IPS-NIHi11 (cell line): Measurements from ENCODE around the gene WNT6.

Experiments
- DNase-seq: peaks from one replicate; pipeline ENCODE4 v3.0.0; 2012; ENCODE audit warnings: mixed read lengths, low spot score

WNT6 gene

DNA sequence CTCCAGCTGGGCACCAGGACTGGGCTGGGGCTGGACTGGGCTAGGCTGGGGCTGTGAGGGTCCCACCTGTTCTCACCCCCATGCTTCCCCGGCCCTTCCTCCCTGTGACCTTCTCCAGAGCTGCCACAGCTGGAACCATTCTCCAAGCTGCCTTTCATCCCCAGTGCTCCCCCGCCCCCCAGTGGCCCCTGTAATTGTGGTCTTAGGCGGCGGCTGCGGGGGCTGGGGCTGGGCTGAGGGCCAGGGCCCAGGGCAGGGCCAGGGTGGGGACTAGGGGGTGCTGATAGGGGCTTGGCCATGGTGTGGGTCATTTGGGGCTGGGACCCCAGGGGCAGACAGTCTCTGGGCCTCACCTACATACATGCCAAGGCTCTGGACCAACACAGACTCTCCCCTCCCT, 18.3 kb downstream of the WNT6 start:
- DNase-seq: no peak

GRCh38 chr2:218878486-218878885, 18.9 kb downstream of the WNT6 start:
- DNase-seq: no peak

GRCh38 chr2:218878926-218879761, 19.5 kb downstream of the WNT6 start:
- DNase-seq: no peak

DNA sequence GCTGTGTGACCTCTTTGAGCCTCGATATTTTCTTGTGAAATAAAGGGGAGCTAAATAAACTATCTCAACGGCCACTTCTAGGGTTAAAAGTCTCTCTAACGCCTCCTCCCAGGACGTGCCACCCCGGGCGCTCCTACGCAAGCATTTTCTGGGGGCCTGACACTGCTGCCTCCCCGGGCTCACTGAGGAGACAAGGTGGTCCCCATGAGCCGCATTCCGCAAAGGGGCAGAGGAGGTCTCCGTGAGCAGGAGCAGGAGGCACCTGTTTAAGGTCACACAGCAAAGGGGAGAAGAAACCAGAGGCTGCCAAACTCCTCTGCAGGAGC, 20.1 kb downstream of the WNT6 start:
- no peak for DNase-seq

- peak; percentile 72 for DNase-seq
These were observed 20.7 kb downstream of the WNT6 start, which contains the start of gene WNT10A for GRCh38 chr2:218880102-218880858. WNT10A (plus strand) TSS chr2:218880852; CDS start chr2:218880996, 144 bp downstream.

- DNase-seq: no peak
These were observed 21.4 kb downstream of the WNT6 start for GRCh38 chr2:218880859-218881594.

GRCh38 chr2:218881744-218882460, 22.3 kb downstream of the WNT6 start:
- DNase-seq: no peak

GRCh38 chr2:218882461-218882816, 22.8 kb downstream of the WNT6 start:
- DNase-seq: no peak

GRCh38 chr2:218882866-218883366, 23.3 kb downstream of the WNT6 start:
- no peak for DNase-seq

DNA sequence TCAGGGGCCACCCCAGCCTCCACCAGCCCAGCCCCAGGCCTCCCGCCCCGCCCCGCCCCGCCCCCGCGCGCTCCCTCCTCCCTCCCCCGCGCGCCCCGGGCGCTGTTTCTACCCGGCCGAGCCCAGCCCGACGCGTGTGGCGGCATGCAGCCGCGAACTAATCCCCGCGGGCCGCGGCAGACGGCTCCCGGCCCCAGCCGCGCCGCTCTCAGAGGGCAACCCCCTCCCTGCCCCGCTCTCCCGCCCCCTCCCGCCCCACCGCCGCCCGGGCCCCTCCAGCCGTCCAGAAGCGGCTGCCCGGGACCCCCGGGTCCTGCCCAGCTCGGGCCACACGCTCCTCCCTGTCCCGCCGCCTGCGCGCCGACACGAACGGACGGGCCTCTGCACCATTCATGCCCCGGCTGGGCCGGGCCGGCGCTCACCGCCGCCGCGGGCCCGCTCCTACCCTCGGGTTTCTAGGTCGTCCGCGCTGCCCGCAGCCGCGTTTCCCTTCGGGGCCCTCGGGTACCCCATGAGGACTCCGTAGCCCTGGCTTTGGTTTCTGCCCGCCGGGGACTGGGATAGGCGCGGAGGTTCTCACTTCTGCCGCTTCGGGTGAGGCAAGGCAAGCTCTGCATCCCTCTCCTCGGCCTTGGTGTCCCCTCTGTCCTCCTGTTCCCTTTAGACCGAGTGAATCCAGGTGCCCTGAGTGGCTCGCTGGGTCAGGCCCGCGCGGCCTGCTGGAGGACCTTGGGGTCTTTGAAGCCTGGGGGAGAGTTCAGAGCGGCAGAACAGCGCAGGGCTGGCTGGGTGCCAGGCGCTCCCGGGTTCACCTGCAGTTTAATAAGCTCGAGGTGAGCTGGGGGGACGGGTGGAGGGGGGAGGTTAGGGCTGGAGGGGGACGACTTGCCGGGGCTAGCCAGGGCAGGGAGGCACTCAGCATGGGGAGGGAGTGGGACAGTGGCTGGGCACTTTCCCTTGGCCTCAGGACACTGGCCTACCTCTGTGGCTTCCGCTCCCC, 24.2 kb downstream of the WNT6 start:
- peak; percentile 57 for DNase-seq

DNA sequence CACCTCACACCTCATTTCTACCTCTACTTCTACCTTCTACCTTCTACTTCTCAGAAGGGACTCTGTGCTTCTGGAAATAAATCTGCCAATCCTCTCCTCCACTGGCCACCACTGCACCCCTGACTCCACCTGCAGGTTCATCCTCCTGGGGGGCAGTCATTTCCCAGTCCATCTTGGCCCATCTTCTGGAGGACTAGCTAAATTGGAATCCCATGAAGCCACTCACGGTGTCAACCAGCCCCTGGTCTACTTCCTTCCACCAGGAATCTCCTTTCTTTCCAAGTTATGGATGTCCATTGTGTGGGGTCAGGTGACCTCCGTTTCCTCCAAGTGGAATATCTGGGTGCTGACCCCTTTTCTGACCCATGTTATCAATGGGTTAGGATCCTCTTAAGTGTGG, 24.9 kb downstream of the WNT6 start:
- no peak for DNase-seq

DNA sequence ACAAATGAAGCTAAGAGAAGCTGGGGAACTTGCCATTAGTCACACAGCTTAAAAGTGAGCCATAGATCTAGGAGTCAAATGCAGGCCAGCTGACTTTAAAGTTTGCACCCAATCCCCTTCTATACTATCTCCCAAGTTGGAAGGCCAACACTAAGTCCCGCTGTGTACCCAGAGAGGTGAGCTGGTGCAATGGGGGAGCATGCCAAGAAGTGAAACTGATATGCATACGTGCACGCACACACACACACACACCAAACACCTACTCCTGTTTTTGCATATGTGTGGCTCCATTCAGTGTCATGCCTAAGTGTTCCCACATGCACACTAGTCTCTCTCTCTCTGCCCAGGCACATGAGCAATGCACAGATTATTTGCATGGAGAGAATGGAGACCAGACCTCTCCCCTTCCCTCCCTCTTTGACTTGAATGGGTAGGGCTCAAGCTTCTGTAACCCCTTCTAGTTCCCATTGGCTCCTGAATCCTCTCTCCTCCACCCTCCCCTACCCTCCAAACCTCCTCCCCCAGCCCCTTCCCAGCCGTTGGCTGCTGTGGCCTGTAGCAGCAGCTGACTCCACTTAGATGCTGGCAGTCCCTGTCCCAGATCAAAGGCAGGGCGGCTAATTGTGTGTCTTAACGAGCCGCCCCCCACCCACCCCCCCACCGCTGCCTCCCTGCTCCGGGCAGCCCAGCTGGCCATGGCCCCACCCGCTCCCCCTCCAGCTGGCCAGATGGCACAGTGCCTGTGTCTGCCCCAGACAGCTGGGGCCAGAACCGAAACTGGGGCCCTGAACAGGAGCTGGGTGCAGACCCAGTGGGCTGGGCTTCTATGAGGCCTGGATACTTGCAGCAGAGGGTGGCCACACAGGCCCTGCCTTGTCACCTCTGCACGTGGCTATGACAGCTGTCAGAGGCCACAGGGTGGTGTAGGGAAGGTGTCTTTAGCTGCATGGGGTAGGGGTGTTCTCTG, 26.7 kb downstream of the WNT6 start:
- no peak for DNase-seq

- no peak for DNase-seq
These were observed 27.5 kb downstream of the WNT6 start for GRCh38 chr2:218887079-218887478.

DNA sequence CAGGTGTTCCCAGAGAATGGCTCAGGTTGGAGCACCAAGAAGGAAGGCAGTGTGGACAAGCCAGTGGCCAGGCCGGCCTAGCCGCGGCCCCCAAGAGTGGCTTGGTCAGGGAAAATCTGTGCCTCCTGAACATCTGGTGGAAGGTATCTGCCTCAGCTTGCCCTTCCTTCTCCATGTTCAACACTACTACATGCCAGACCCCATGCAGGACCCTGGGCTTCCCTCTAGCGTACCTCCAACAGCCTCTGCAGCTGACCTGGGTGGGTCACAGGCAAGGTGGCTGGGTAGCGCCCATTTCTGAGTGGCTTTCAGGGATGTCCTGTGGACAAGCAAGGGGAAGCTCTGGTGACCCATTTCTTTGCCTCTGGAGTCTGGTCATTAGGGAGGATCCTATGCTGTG, 28.7 kb downstream of the WNT6 start:
- DNase-seq: no peak

GRCh38 chr2:218889937-218890336, 30.3 kb downstream of the WNT6 start:
- no peak for DNase-seq

GRCh38 chr2:218890369-218890768, 30.8 kb downstream of the WNT6 start:
- DNase-seq: no peak

DNA sequence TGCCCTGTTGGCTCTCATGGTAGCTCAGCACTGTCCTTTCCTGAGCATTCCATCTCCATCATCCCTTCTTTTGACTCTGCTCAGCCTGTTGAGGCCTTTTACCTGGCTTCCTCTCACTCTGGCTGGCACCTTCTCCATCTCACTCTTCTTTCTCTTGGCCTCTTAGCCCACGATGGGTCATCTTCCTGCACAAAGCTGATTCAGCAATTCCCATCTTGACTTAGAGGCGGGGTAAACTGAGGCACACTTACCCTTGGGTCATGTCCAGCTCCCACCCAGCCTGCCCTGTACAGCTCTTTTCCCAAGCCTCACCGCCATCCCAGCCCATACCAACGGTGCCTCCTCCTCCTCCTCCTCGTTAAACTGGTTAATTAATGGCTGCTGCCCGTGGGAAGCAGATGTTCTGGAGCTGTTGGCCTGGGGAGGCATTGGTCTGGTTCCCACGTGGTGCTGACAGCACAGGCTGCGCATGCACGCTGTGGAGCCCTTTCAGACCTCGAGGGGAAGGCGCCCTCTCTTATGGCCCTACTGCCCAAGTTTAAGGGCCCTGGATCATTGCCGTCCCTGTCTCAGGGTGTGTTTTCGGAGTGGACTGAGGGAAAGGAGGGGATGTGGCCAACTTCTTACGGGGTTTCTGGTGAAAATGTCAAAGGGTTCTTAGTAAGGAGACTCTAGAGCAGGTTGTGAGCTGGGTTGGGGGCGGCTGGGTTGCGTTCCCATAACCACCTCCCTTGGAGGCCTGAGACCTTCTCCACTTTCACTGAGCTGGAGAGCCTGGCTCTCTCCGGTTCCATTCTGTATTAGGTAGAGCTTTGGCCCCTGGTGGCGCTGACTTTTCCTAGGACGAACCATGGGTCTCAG, 31.9 kb downstream of the WNT6 start:
- DNase-seq: no peak

DNA sequence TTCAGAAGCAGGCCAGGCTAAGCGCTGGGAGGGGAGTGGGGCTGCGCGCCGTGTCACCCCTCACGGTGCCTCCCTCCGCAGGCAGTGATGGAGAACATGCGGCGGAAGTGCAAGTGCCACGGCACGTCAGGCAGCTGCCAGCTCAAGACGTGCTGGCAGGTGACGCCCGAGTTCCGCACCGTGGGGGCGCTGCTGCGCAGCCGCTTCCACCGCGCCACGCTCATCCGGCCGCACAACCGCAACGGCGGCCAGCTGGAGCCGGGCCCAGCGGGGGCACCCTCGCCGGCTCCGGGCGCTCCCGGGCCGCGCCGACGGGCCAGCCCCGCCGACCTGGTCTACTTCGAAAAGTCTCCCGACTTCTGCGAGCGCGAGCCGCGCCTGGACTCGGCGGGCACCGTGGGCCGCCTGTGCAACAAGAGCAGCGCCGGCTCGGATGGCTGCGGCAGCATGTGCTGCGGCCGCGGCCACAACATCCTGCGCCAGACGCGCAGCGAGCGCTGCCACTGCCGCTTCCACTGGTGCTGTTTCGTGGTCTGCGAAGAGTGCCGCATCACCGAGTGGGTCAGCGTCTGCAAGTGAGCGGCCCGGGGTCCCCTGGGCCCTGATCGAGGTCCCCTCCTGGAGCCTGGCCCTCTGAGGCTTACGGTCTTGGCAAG, 33.2 kb downstream of the WNT6 start:
- peak; percentile 83 for DNase-seq
